Measurements from ENCODE around the gene SYT9.
"Not testable (repeated sequence)": the region's sequence is repeated elsewhere in the genome, so short reads cannot be mapped to it uniquely, and the experiment has no call there.

The SYT9 gene

GRCh38 chr11:7275133-7275532 lies 23.4 kb downstream of the SYT9 start:
- DNase-seq (ENCODE audit: low spot score) = no peak

- DNase-seq (ENCODE audit: low spot score) = peak; percentile 45
Observed at GRCh38 chr11:7278314-7278917, 26.7 kb downstream of the SYT9 start.

GRCh38 chr11:7279676-7280075 lies 28.0 kb downstream of the SYT9 start:
- no peak for DNase-seq (ENCODE audit: low spot score)

GRCh38 chr11:7281079-7281478 lies 29.4 kb downstream of the SYT9 start:
- peak; percentile 32 for DNase-seq (ENCODE audit: low spot score)

- DNase-seq (ENCODE audit: low spot score) = no peak
Observed at GRCh38 chr11:7281809-7282208, 30.1 kb downstream of the SYT9 start.

- DNase-seq (ENCODE audit: low spot score) = no peak
Observed at GRCh38 chr11:7286178-7286577, 34.5 kb downstream of the SYT9 start.

- no peak for DNase-seq (ENCODE audit: low spot score)
Observed at GRCh38 chr11:7291100-7291829, 39.6 kb downstream of the SYT9 start.

GRCh38 chr11:7292922-7293321 lies 41.2 kb downstream of the SYT9 start:
- DNase-seq (ENCODE audit: low spot score) = no peak

GRCh38 chr11:7299393-7299792 lies 47.7 kb downstream of the SYT9 start:
- DNase-seq (ENCODE audit: low spot score) = no peak

GRCh38 chr11:7300281-7300680 lies 48.6 kb downstream of the SYT9 start:
- no peak for DNase-seq (ENCODE audit: low spot score)

- no peak for DNase-seq (ENCODE audit: low spot score)
Observed at GRCh38 chr11:7303146-7303545, 51.4 kb downstream of the SYT9 start.

GRCh38 chr11:7306900-7307299 lies 55.2 kb downstream of the SYT9 start:
- DNase-seq (ENCODE audit: low spot score) = no peak

- no peak for DNase-seq (ENCODE audit: low spot score)
Observed at GRCh38 chr11:7307836-7308235, 56.1 kb downstream of the SYT9 start.

- DNase-seq (ENCODE audit: low spot score) = no peak
Observed at GRCh38 chr11:7311903-7312302, 60.2 kb downstream of the SYT9 start.

GRCh38 chr11:7314811-7315604 lies 63.3 kb downstream of the SYT9 start:
- no peak for DNase-seq (ENCODE audit: low spot score)

GRCh38 chr11:7319501-7319900 lies 67.8 kb downstream of the SYT9 start:
- no peak for DNase-seq (ENCODE audit: low spot score)

- no peak for DNase-seq (ENCODE audit: low spot score)
Observed at GRCh38 chr11:7320306-7320705, 68.6 kb downstream of the SYT9 start.

- DNase-seq (ENCODE audit: low spot score) = no peak
Observed at GRCh38 chr11:7321473-7322450, 70.1 kb downstream of the SYT9 start.

GRCh38 chr11:7332451-7332850 lies 80.7 kb downstream of the SYT9 start:
- DNase-seq (ENCODE audit: low spot score) = no peak

GRCh38 chr11:7332962-7333361 lies 81.3 kb downstream of the SYT9 start:
- DNase-seq (ENCODE audit: low spot score) = no peak

- DNase-seq (ENCODE audit: low spot score) = not testable (repeated sequence)
Observed at GRCh38 chr11:7335442-7335841, 83.7 kb downstream of the SYT9 start.

- peak; percentile 29 for DNase-seq (ENCODE audit: low spot score)
Observed at GRCh38 chr11:7341551-7341950, 89.8 kb downstream of the SYT9 start.

Data from RKO (cell line).